ENCODE data around the gene COL4A1.

The COL4A1 gene

GRCh38 chr13:110109910-110110309 is 197.0 kb downstream of the COL4A1 start:
- DNase-seq (ENCODE audit: low spot score), result no peak

- DNase-seq (ENCODE audit: low spot score), result no peak
These were observed 197.7 kb downstream of the COL4A1 start for GRCh38 chr13:110109140-110109783.

- DNase-seq (ENCODE audit: low spot score), result peak; percentile 84
These were observed 198.4 kb downstream of the COL4A1 start for GRCh38 chr13:110108348-110109139.

GRCh38 chr13:110107568-110108347 is 199.2 kb downstream of the COL4A1 start:
- DNase-seq (ENCODE audit: low spot score), result no peak

- no peak for DNase-seq (ENCODE audit: low spot score)
These were observed 200.2 kb downstream of the COL4A1 start for GRCh38 chr13:110106726-110107125.

GRCh38 chr13:110105136-110105535 is 201.8 kb downstream of the COL4A1 start:
- DNase-seq (ENCODE audit: low spot score), result no peak

- no peak for DNase-seq (ENCODE audit: low spot score)
These were observed 203.4 kb downstream of the COL4A1 start for GRCh38 chr13:110103534-110103933.

- DNase-seq (ENCODE audit: low spot score), result no peak
These were observed 203.9 kb downstream of the COL4A1 start for GRCh38 chr13:110103026-110103425.

- DNase-seq (ENCODE audit: low spot score), result no peak
These were observed 204.9 kb downstream of the COL4A1 start for GRCh38 chr13:110102053-110102452.

GRCh38 chr13:110099922-110100321 is 207.0 kb downstream of the COL4A1 start:
- DNase-seq (ENCODE audit: low spot score), result no peak
